ENCODE measurements around the gene PLEKHG3. TPM values are rescaled to one million over a fixed set of nuclear protein-coding genes. Genes with fewer than 3 reads are reported as not detected.

PLEKHG3 gene
- total and polyA plus RNA-seq, 9 donors: 17.6 to 34.3 (median 26.9) TPM

DNA sequence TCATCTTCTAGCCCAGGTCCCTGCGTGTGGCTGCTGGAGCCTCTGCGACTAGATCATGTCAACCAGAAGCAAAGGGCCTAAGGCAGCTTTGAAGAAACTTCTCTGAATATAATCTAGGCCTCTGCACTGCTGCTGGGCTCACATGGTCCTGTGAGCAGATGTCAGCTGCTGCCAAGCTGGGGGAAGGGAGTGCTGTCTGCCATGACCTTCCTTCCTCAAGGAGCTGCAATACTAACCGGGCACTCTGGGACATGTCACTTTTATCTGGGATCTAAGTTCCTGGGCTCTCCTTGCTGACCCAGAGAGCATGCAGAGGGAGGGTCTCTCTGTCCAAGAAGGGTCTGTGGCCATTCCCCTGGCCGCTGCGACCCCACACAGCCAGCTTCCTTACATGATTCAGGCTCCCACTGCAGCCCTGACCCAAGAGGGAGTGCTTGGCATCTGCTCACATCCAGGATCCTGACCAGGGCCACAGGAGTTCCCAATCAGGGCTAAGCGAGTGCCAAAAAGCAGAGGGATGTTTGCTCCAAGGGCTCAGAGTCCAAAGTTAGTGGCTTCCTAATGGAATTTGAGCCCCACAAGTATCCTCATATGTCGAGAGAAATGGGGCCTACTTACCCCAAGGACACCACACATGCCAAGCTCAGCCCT, 74.0 kb downstream of the PLEKHG3 start:
- Histone ChIP-seq H3K4me1 (ENCODE audit: control insufficient read depth, insufficient read depth, low read length) (peaks cover 23% of the 10 kb centered on the region), H3K36me3 (ENCODE audit: control insufficient read depth, insufficient read depth, low read length) (peaks cover 44% of the 10 kb centered on the region), H3K27me3 (ENCODE audit: control insufficient read depth, insufficient read depth, low read length) (no peaks in the 10 kb centered on the region), H3K9me3 (replicated peaks; ENCODE audit: control insufficient read depth, low read depth, low read length) (no peaks in the 10 kb centered on the region), H3K27ac (ENCODE audit: low read length) (peak overlapping the region; percentile 51), H3K4me3 (ENCODE audit: low read length) (no peak overlapping the region)
- no peak for DNase-seq
- 65% methylated on average over 5 of the region's 7 CpGs for WGBS (ENCODE audit: insufficient coverage)

DNA sequence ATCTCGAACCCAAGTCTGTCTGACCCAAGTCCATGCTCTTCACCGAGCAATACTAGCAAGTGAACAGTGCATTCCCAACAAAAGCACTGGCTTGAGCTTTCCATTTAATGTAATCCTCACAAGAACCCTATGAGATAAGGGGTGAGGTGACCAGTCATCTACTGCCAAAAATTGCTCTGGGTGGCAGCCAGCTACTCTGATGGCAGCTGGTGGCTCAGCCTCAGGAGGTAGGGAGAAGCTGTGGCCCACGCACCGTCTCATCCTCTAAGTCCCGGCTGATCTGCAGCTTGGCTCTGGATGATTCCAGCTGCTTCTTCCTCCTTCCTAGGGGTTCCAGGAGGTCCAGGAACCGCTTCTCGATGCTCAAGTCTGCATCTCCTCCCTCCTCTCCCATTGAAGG, 75.2 kb downstream of the PLEKHG3 start:
- no peak for DNase-seq
- no peak overlapping the region for H3K27ac ChIP-seq (ENCODE audit: low read length)
- H3K4me3 ChIP-seq (ENCODE audit: low read length): no peak overlapping the region
- WGBS (ENCODE audit: insufficient coverage): 45% methylated on average over 5 of the region's 7 CpGs
- no peaks in the 10 kb centered on the region for H3K27me3 ChIP-seq (ENCODE audit: control insufficient read depth, insufficient read depth, low read length)
- H3K9me3 ChIP-seq (replicated peaks; ENCODE audit: control insufficient read depth, low read depth, low read length): no peaks in the 10 kb centered on the region
- peaks cover 23% of the 10 kb centered on the region for H3K4me1 ChIP-seq (ENCODE audit: control insufficient read depth, insufficient read depth, low read length)
- H3K36me3 ChIP-seq (ENCODE audit: control insufficient read depth, insufficient read depth, low read length): peaks cover 45% of the 10 kb centered on the region

DNA sequence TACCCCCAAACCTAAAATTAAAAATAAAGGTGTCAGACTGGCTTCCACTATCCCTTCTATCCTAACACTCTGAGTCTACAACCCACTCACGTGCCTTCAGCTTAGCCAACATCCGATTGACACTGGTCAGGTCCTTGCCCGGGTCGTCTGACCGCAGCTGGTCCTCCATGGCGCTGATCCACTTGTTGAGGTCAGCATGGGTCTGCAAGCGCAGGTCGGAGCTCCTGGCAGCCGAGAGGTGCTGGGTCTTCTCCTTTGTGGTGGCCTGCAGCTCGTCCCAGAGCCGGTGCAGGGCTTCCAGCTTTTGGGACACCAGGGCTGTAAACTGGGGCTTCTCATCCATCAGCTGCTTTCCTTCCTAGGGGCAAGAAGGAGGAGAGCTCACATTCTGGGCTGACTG, 78.0 kb downstream of the PLEKHG3 start:
- no peak overlapping the region for H3K4me3 ChIP-seq (ENCODE audit: low read length)
- peaks cover 23% of the 10 kb centered on the region for H3K4me1 ChIP-seq (ENCODE audit: control insufficient read depth, insufficient read depth, low read length)
- no peaks in the 10 kb centered on the region for H3K9me3 ChIP-seq (replicated peaks; ENCODE audit: control insufficient read depth, low read depth, low read length)
- no peak overlapping the region for H3K27ac ChIP-seq (ENCODE audit: low read length)
- DNase-seq: no peak
- peaks cover 50% of the 10 kb centered on the region for H3K36me3 ChIP-seq (ENCODE audit: control insufficient read depth, insufficient read depth, low read length)
- WGBS (ENCODE audit: insufficient coverage): 90% methylated on average over 8 of the region's 11 CpGs
- H3K27me3 ChIP-seq (ENCODE audit: control insufficient read depth, insufficient read depth, low read length): no peaks in the 10 kb centered on the region

DNA sequence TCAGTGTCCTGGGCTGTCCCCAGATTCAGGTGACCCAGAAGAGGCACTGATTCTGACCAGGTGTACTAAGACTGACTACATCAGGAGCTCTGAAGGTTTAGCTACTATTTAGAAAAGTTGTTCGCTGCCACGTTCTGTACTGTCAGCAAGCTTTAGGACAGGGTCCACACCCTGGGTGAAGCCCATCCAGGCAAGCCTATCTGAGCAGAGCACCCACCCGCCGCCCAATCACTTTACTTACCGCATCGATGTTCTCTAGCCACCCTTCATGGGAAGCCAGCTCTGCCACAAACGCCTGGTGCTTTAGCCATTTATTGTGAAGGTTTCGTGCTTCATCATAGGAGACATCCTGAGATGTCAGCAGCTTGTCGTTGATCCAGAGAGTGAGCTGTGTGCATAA, 79.8 kb downstream of the PLEKHG3 start:
- Histone ChIP-seq H3K4me3 (ENCODE audit: low read length) (no peak overlapping the region), H3K4me1 (ENCODE audit: control insufficient read depth, insufficient read depth, low read length) (peaks cover 8% of the 10 kb centered on the region), H3K36me3 (ENCODE audit: control insufficient read depth, insufficient read depth, low read length) (peaks cover 42% of the 10 kb centered on the region), H3K27ac (ENCODE audit: low read length) (no peak overlapping the region), H3K9me3 (replicated peaks; ENCODE audit: control insufficient read depth, low read depth, low read length) (no peaks in the 10 kb centered on the region), H3K27me3 (ENCODE audit: control insufficient read depth, insufficient read depth, low read length) (no peaks in the 10 kb centered on the region)
- WGBS (ENCODE audit: insufficient coverage): 90% methylated on average over 7 of the region's 9 CpGs
- DNase-seq: no peak

DNA sequence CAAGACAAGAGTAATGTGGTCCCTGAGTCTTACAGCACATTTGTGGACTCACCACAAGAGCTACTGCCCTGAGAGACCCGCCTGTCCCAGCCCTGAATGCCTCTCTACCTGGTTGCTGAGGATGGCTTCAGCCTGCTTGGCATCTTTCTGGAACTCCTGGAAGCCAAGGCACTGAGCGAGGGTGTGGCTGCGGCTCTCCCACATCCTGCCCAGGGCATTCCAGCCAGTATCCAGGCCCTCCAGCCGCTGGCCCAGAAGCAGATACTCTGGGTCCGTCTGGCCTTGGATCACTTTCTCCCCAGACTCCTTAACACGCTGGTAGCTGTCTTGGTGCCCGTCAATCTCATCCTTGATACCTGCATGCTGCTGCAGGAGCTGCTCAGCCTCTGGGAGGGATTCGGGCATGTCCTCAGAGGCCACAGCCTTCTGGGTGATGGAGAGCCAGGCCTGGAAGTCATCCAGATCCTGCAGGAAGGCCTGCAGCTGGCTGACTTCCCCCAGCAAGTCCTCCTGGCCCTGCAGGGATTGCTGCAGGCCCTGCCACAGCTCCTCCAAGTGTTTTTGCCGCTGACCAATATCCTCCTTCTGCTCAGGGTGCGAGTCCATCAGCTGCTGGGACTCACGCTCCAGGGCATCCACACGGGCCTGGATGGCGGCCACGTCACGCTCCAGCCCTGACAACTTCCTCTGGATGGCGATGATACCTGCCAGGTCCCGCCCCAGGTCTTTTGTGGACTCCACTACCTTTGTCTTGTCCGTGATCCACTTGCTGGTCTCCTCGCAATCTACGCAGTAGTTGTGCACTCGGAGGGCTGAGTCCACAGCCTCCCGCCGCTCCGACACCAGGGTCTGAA, 82.3 kb downstream of the PLEKHG3 start:
- Histone ChIP-seq H3K36me3 (ENCODE audit: control insufficient read depth, insufficient read depth, low read length) (peaks cover 48% of the 10 kb centered on the region), H3K27ac (ENCODE audit: low read length) (no peak overlapping the region), H3K4me1 (ENCODE audit: control insufficient read depth, insufficient read depth, low read length) (no peaks in the 10 kb centered on the region), H3K4me3 (ENCODE audit: low read length) (no peak overlapping the region), H3K27me3 (ENCODE audit: control insufficient read depth, insufficient read depth, low read length) (no peaks in the 10 kb centered on the region), H3K9me3 (replicated peaks; ENCODE audit: control insufficient read depth, low read depth, low read length) (no peaks in the 10 kb centered on the region)
- WGBS (ENCODE audit: insufficient coverage): 88% methylated on average over 24 of the region's 24 CpGs
- DNase-seq: no peak

DNA sequence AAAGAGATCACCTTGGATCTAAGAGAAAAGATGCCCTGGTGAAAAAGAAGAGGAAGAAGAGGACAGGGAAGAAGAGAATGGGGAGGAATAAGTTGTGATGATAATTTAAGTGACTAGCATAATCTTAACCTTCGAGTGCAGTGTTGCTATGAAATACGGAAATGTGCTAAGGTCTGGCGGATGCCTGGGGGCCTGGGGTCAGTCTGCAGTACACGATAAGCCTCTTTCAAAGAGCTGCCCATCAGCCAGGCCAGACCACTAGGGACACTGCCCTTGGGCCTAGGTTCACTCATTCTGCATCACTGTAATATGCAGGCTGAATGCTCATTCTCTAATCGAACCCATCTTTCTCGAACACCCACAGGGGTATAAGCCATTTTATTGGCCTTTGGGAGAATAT, 83.4 kb downstream of the PLEKHG3 start:
- no peaks in the 10 kb centered on the region for H3K4me1 ChIP-seq (ENCODE audit: control insufficient read depth, insufficient read depth, low read length)
- no peaks in the 10 kb centered on the region for H3K27me3 ChIP-seq (ENCODE audit: control insufficient read depth, insufficient read depth, low read length)
- no peak overlapping the region for H3K4me3 ChIP-seq (ENCODE audit: low read length)
- DNase-seq: no peak
- 82% methylated on average over 4 of the region's 6 CpGs for WGBS (ENCODE audit: insufficient coverage)
- no peaks in the 10 kb centered on the region for H3K9me3 ChIP-seq (replicated peaks; ENCODE audit: control insufficient read depth, low read depth, low read length)
- H3K27ac ChIP-seq (ENCODE audit: low read length): no peak overlapping the region
- peaks cover 55% of the 10 kb centered on the region for H3K36me3 ChIP-seq (ENCODE audit: control insufficient read depth, insufficient read depth, low read length)

DNA sequence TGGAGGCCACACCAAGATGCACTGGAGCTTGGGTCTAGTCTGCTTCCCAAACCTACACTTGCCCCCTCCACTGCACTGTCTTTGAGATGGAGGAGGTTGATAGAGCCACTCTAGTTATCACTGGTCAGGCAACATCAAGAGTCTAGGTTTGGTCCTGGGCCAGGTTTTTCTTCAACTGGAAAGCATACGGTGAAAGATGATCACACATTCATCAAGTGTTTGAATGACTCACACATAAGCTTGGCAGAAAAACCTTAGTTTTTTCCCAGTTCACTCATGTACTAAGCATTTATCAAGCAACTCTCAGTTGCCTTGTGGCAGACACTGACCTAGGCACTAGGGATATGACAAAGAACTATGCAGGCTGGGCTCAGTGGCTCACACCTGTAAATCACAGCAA, 84.5 kb downstream of the PLEKHG3 start:
- peak; percentile 40 for DNase-seq

DNA sequence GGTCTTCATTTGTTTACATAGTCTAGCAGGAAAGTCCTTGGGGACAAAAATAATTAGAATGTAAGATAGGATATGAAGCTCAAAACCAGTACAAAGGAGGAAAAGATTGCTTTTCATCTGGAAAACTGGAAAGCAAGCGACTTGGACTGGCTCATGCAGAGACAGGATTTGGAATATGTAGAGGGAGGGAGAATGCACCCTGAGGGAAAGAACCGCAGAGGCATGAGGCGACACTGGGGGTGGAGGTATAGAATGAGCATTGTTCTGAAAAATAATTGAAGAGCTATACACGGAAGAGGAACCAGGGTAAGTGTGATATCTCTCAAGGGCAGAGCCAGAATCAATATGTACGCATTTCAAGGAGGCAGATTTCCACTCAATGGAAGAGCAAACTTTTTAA, 85.5 kb downstream of the PLEKHG3 start:
- WGBS (ENCODE audit: insufficient coverage): 39% methylated on average over 5 of the region's 5 CpGs
- Histone ChIP-seq H3K36me3 (ENCODE audit: control insufficient read depth, insufficient read depth, low read length) (peaks cover 57% of the 10 kb centered on the region), H3K27ac (ENCODE audit: low read length) (no peak overlapping the region), H3K4me3 (ENCODE audit: low read length) (no peak overlapping the region), H3K9me3 (replicated peaks; ENCODE audit: control insufficient read depth, low read depth, low read length) (no peaks in the 10 kb centered on the region), H3K4me1 (ENCODE audit: control insufficient read depth, insufficient read depth, low read length) (no peaks in the 10 kb centered on the region), H3K27me3 (ENCODE audit: control insufficient read depth, insufficient read depth, low read length) (no peaks in the 10 kb centered on the region)
- DNase-seq: no peak

More for the DNA sequence above, 84.5 kb downstream of the PLEKHG3 start:
- Histone ChIP-seq H3K27me3 (ENCODE audit: control insufficient read depth, insufficient read depth, low read length) (no peaks in the 10 kb centered on the region), H3K9me3 (replicated peaks; ENCODE audit: control insufficient read depth, low read depth, low read length) (no peaks in the 10 kb centered on the region), H3K4me1 (ENCODE audit: control insufficient read depth, insufficient read depth, low read length) (no peaks in the 10 kb centered on the region), H3K27ac (ENCODE audit: low read length) (no peak overlapping the region), H3K36me3 (ENCODE audit: control insufficient read depth, insufficient read depth, low read length) (peaks cover 61% of the 10 kb centered on the region), H3K4me3 (ENCODE audit: low read length) (no peak overlapping the region)
- WGBS (ENCODE audit: insufficient coverage): no CpG with 5 or more reads among the region's 1 CpG

DNA sequence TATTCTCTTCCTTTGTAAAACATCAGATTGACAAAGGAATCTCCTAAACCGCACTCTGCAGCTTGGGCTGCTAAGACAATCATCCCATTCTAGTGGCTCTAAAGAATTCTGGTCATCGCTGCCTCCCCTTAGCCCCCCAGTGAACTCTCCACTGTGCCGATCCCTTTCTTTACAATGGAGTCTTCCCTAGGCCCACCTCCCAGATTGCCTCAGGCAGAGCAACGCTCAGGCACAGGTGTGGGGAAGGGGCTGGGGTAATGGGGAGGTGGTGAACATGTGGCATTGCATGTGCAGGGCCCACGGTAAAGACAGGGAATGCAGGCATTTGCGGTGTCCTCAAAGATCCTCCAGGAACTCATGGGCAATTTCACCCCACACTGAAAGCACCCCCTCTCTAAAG, 86.3 kb downstream of the PLEKHG3 start:
- Histone ChIP-seq H3K4me3 (ENCODE audit: low read length) (no peak overlapping the region), H3K27me3 (ENCODE audit: control insufficient read depth, insufficient read depth, low read length) (no peaks in the 10 kb centered on the region), H3K4me1 (ENCODE audit: control insufficient read depth, insufficient read depth, low read length) (no peaks in the 10 kb centered on the region), H3K27ac (ENCODE audit: low read length) (no peak overlapping the region), H3K9me3 (replicated peaks; ENCODE audit: control insufficient read depth, low read depth, low read length) (no peaks in the 10 kb centered on the region), H3K36me3 (ENCODE audit: control insufficient read depth, insufficient read depth, low read length) (peaks cover 53% of the 10 kb centered on the region)
- WGBS (ENCODE audit: insufficient coverage): 59% methylated on average over 3 of the region's 6 CpGs
- DNase-seq: no peak

DNA sequence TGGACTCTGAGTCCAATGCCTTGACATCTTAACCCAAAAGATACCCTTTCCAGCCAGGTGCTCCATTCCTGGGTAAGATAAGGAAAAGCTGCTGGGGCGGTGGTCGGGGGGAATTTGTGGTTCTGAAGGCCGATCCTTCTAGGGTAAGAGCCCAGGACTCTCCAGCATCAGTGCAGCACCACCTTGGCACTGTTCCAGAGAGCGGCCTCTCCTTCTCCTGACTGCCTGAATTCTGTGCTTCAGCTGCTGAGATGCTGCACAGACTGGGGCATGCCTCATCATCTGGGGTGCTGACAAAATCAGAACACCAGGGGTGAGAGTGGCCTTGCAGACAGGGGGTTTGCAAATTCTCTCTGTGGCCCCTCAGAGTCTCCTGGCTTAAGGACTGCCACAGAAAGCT, 88.0 kb downstream of the PLEKHG3 start:
- Histone ChIP-seq H3K4me3 (ENCODE audit: low read length) (no peak overlapping the region), H3K9me3 (replicated peaks; ENCODE audit: control insufficient read depth, low read depth, low read length) (no peaks in the 10 kb centered on the region), H3K4me1 (ENCODE audit: control insufficient read depth, insufficient read depth, low read length) (no peaks in the 10 kb centered on the region), H3K36me3 (ENCODE audit: control insufficient read depth, insufficient read depth, low read length) (peaks cover 51% of the 10 kb centered on the region), H3K27me3 (ENCODE audit: control insufficient read depth, insufficient read depth, low read length) (no peaks in the 10 kb centered on the region), H3K27ac (ENCODE audit: low read length) (no peak overlapping the region)
- WGBS (ENCODE audit: insufficient coverage): 83% methylated on average over 4 of the region's 4 CpGs
- DNase-seq: no peak
